HEK293 (cell line): ENCODE measurements around the gene FOXS1.

Experiments
- CTCF ChIA-PET: fragments of 350-600 bp; formaldehyde crosslinking; extraction: SDS; loops from one replicate; lab custom pipeline; 2021; ENCODE audit warnings: antibody characterized with exemption; lab: Yijun Ruan, JAX
- POLR2A ChIA-PET: fragments of 300-600 bp; formaldehyde crosslinking; extraction: SDS; loops from one replicate; lab custom pipeline; 2020; ENCODE audit warnings: antibody characterized with exemption, inconsistent platforms; lab: Yijun Ruan, JAX
- H3K27ac ChIP-seq: fragments of 200-500 bp; sonication (Bioruptor generic); 2 replicates; pipeline ENCODE4 v1.5.1; 2014; ENCODE audit warnings: low read depth, low read length, control low read depth, inconsistent platforms; ENCODE audit errors: extremely low read depth
- H3K36me3 ChIP-seq, 2 experiments: fragments of 200-500 bp in 1 of 2; sonication (Bioruptor generic) in 1 of 2; 1 replicate in 1 of 2; 2 replicates in 1 of 2; pipeline ENCODE4 v1.5.1; 2014 to 2017; ENCODE audit warnings: inconsistent platforms in 2 of 2, low read length in 2 of 2; ENCODE audit not compliant: control insufficient read depth in 2 of 2, insufficient read depth in 1 of 2
- H3K4me1 ChIP-seq: fragments of 200-500 bp; sonication (Bioruptor generic); 2 replicates; pipeline ENCODE4 v1.5.1; 2014; ENCODE audit warnings: mild to moderate bottlenecking, low read length, inconsistent platforms; ENCODE audit not compliant: control insufficient read depth, insufficient read depth
- H3K4me3 ChIP-seq: 2 replicates; pipeline ENCODE4 v1.5.1; 2011; ENCODE audit warnings: low read depth, mild to moderate bottlenecking, control low read depth, low read length, moderate library complexity
- H3K9me3 ChIP-seq: fragments of 200-500 bp; sonication (Bioruptor generic); 2 replicates; pipeline ENCODE4 v1.5.1; 2014; ENCODE audit warnings: low read depth, low read length, inconsistent platforms; ENCODE audit not compliant: control insufficient read depth, insufficient read depth
- ATF2 ChIP-seq: fragments of 450-650 bp; formaldehyde crosslinking; IDR thresholded peaks from 2 replicates; pipeline ENCODE4 v1.5.1; 2016; ENCODE audit warnings: missing biosample characterization, missing genetic modification characterization, low read depth
- BCL11A ChIP-seq: fragments of 450-650 bp; formaldehyde crosslinking; IDR thresholded peaks from 2 replicates; pipeline ENCODE4 v1.5.1; 2016; ENCODE audit warnings: low read depth, missing biosample characterization, missing genetic modification characterization
- GLIS1 ChIP-seq: fragments of 450-650 bp; formaldehyde crosslinking; IDR thresholded peaks from 2 replicates; pipeline ENCODE4 v1.5.1; 2016; ENCODE audit warnings: missing biosample characterization, missing genetic modification characterization
- HIC1 ChIP-seq: fragments of 450-650 bp; formaldehyde crosslinking; IDR thresholded peaks from 2 replicates; pipeline ENCODE4 v1.5.1; 2016; ENCODE audit warnings: missing biosample characterization, missing genetic modification characterization
- KLF17 ChIP-seq: fragments of 450-650 bp; formaldehyde crosslinking; IDR thresholded peaks from 2 replicates; pipeline ENCODE4 v1.5.1; 2016; ENCODE audit warnings: missing biosample characterization, missing genetic modification characterization
- MEIS1 ChIP-seq: sonication (generic); formaldehyde crosslinking; IDR thresholded peaks from 2 replicates; pipeline ENCODE4 v1.8.1; 2022; ENCODE audit warnings: missing genetic modification reagents, mild to moderate bottlenecking, borderline replicate concordance
- OSR2 ChIP-seq: fragments of 450-650 bp; formaldehyde crosslinking; IDR thresholded peaks from 2 replicates; pipeline ENCODE4 v1.5.1; 2016; ENCODE audit warnings: missing biosample characterization, missing genetic modification characterization
- WT1 ChIP-seq: fragments of 450-650 bp; formaldehyde crosslinking; IDR thresholded peaks from 2 replicates; pipeline ENCODE4 v1.5.1; 2016; ENCODE audit warnings: missing biosample characterization, missing genetic modification characterization
- ZBTB21 ChIP-seq: fragments of 450-650 bp; formaldehyde crosslinking; IDR thresholded peaks from 2 replicates; pipeline ENCODE4 v1.5.1; 2017; ENCODE audit warnings: missing biosample characterization, missing genetic modification characterization
- ZIC2 ChIP-seq: fragments of 450-650 bp; formaldehyde crosslinking; IDR thresholded peaks from 2 replicates; pipeline ENCODE4 v1.5.1; 2016; ENCODE audit warnings: missing biosample characterization, missing genetic modification characterization
- ZNF148 ChIP-seq: fragments of 450-650 bp; formaldehyde crosslinking; IDR thresholded peaks from 2 replicates; pipeline ENCODE4 v1.5.0; 2017; ENCODE audit warnings: missing biosample characterization, missing genetic modification characterization, borderline replicate concordance
- ZNF16 ChIP-seq: fragments of 450-650 bp; formaldehyde crosslinking; IDR thresholded peaks from 2 replicates; pipeline ENCODE4 v1.5.1; 2016; ENCODE audit warnings: low read depth, missing biosample characterization, missing genetic modification characterization
- ZNF202 ChIP-seq: fragments of 450-650 bp; formaldehyde crosslinking; IDR thresholded peaks from 2 replicates; pipeline ENCODE4 v1.5.1; 2016; ENCODE audit warnings: missing biosample characterization, missing genetic modification characterization, borderline replicate concordance
- ZNF292 ChIP-seq: fragments of 450-650 bp; formaldehyde crosslinking; IDR thresholded peaks from 2 replicates; pipeline ENCODE4 v1.5.1; 2016; ENCODE audit warnings: low read depth, missing biosample characterization, missing genetic modification characterization, borderline replicate concordance
- ZNF341 ChIP-seq: fragments of 450-650 bp; formaldehyde crosslinking; IDR thresholded peaks from 2 replicates; pipeline ENCODE4; 2016; ENCODE audit warnings: low read depth, missing biosample characterization, missing genetic modification characterization
- ZNF514 ChIP-seq: fragments of 450-650 bp; formaldehyde crosslinking; IDR thresholded peaks from 2 replicates; pipeline ENCODE4 v1.5.1; 2016; ENCODE audit warnings: missing biosample characterization, missing genetic modification characterization
- ZNF571 ChIP-seq: fragments of 450-650 bp; formaldehyde crosslinking; IDR thresholded peaks from 2 replicates; pipeline ENCODE4 v1.5.0; 2017; ENCODE audit warnings: missing biosample characterization, missing genetic modification characterization
- ZNF600 ChIP-seq: fragments of 450-650 bp; formaldehyde crosslinking; IDR thresholded peaks from 2 replicates; pipeline ENCODE4 v1.5.1; 2016; ENCODE audit warnings: missing biosample characterization, missing genetic modification characterization
- ZNF621 ChIP-seq: fragments of 450-650 bp; formaldehyde crosslinking; IDR thresholded peaks from 2 replicates; pipeline ENCODE4 v1.5.1; 2017; ENCODE audit warnings: missing biosample characterization, missing genetic modification characterization
- ZNF629 ChIP-seq: fragments of 450-650 bp; formaldehyde crosslinking; IDR thresholded peaks from 2 replicates; pipeline ENCODE4 v1.5.1; 2017; ENCODE audit warnings: missing biosample characterization, missing genetic modification characterization

The FOXS1 gene

GRCh38 chr20:31811796-31812728 is 33.3 kb downstream of the FOXS1 start:
- Histone ChIP-seq H3K36me3 (peaks cover 0 to 15% of the 10 kb centered on the region in 2 experiments; a peak in 1 of 3 replicates), H3K4me3 (no peak overlapping the region)
- POLR2A ChIA-PET: interaction anchor here (1.1 kb wide), 1 partner anchor 140 kb away, joined by 3 read pairs; the partner anchor contains the start of gene PDRG1
- TF ChIP-seq ZNF621 (tag by site-specific recombination) (no peak), BCL11A (tag by site-specific recombination) (no peak), ZNF16 (tag by site-specific recombination) (no peak), GLIS1 (tag by site-specific recombination) (peak; percentile 22; the same call in 1 of the 2 replicates), ATF2 (tag by site-specific recombination) (peak; percentile 90), HIC1 (tag by site-specific recombination) (0 out of 2 replicates have a peak, but pooled peaks have one; percentile 49), ZNF292 (tag by site-specific recombination) (no peak), MEIS1 (CRISPR knock-in tag) (no peak), OSR2 (tag by site-specific recombination) (peak; percentile 37), ZBTB21 (0 out of 2 replicates have a peak, but pooled peaks have one; percentile 36), ZNF341 (tag by site-specific recombination) (peak; percentile 64), ZIC2 (tag by site-specific recombination) (peak; percentile 72), KLF17 (tag by site-specific recombination) (peak; percentile 84), WT1 (peak; percentile 72), ZNF571 (tag by site-specific recombination) (no peak), ZNF514 (tag by site-specific recombination) (no peak), ZNF600 (tag by site-specific recombination) (peak; percentile 70), ZNF629 (tag by site-specific recombination) (peak; percentile 68), ZNF202 (tag by site-specific recombination) (no peak), ZNF148 (tag by site-specific recombination) (no peak)
- TF ChIP-seq, all 188 proteins: peak for 11
- Histone ChIP-seq H3K9me3 (no peaks in the 10 kb centered on the region), H3K27ac (no peak overlapping the region), H3K4me1 (no peaks in the 10 kb centered on the region)
- CTCF ChIA-PET: interaction anchor here (0.6 to 3.7 kb wide), 3 partner anchors 11 to 463 kb away, joined by 3 to 15 read pairs (median 4); no protein-coding TSS in a partner anchor
